Measurements from ENCODE around the gene NEO1.
A peak's percentile ranks its signal among the peaks of the same experiment; 100 is the strongest.

The NEO1 gene

DNA sequence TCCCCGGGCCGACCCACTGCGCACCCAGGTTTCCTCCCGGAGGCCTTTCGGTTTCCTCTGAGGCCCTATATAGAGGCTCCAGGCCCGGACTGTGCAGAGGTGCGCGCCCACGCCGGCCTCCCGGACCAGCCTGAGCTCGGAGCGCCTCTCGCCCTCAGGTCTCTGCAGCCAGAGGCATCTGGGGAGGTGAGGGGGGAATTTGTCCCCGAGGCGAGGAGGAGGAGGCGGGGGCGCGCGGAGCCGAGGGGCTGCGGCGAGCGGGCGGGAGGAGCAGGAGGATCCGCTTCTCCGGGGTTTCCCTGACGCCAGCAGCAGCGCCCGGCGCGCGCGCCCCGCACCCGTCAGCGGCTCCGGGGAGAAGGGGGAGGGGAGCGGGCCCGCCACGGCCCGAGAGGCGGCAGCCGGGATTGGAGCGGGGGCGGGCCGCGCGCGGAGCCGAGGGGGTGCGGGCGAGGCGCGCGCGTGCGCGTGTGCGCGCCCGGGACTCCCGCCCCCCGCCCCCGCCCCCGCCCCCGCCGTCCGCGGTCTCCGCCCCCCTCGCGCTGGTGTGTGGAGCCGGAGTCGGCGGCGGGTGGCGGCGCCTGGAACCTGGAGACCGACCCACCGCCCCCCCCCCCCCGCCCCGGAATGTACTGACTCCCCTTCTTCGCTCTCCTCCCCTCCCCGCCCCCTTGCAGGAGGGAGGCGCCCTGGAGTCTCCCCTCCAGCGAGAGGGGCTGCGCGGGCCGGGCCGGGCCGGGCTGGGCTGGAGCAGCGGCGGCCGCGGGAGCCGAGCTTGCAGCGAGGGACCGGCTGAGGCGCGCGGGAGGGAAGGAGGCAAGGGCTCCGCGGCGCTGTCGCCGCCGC is at the start of gene NEO1:
Gene NEO1 (plus strand): TSS at position 657 of the 846 bp plus-strand sequence. CDS start 213 bp downstream, outside the sequence.
- Histone ChIP-seq H3K9ac (ENCODE audit: low read length) (peak within 1 kb of the TSS; percentile 85), H3K36me3 (ENCODE audit: control insufficient read depth, insufficient read depth, low read length) (no peaks in the 10 kb centered on the region), H3K4me3 (ENCODE audit: low read length) (peak within 1 kb of the TSS; percentile 73), H3K27me3 (ENCODE audit: control insufficient read depth, insufficient read depth, low read length) (no peaks in the 10 kb centered on the region), H3K4me1 (ENCODE audit: control insufficient read depth, insufficient read depth, low read length) (peaks cover 12% of the 10 kb centered on the region), H3K9me3 (ENCODE audit: control insufficient read depth, low read length) (no peaks in the 10 kb centered on the region)

DNA sequence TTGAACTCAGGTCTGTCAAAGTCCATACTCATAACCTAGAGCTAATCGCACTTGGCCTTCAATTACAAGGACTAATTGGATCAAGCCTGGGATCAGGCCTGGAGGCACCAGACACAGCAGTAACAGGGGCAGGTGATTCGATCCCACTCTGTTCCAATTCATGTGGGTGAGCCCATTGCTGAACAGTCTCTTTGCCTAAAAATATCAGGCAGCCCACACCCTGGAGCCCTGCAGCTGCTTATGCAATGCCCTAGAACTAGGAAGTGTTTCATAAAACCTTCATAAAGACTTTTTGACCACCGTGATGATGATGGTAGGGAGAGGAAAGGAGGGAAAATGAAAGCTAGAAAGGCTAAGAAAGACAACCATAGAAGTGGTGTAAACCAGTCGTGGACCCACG is 47.8 kb upstream of the NEO1 start:
- H3K36me3 ChIP-seq (ENCODE audit: control insufficient read depth, insufficient read depth, low read length): no peaks in the 10 kb centered on the region
- no peak overlapping the region for H3K9ac ChIP-seq (ENCODE audit: low read length)
- H3K27me3 ChIP-seq (ENCODE audit: control insufficient read depth, insufficient read depth, low read length): no peaks in the 10 kb centered on the region
- peaks cover 7% of the 10 kb centered on the region for H3K4me1 ChIP-seq (ENCODE audit: control insufficient read depth, insufficient read depth, low read length)
- H3K4me3 ChIP-seq (ENCODE audit: low read length): no peak overlapping the region
- no peaks in the 10 kb centered on the region for H3K9me3 ChIP-seq (ENCODE audit: control insufficient read depth, low read length)

DNA sequence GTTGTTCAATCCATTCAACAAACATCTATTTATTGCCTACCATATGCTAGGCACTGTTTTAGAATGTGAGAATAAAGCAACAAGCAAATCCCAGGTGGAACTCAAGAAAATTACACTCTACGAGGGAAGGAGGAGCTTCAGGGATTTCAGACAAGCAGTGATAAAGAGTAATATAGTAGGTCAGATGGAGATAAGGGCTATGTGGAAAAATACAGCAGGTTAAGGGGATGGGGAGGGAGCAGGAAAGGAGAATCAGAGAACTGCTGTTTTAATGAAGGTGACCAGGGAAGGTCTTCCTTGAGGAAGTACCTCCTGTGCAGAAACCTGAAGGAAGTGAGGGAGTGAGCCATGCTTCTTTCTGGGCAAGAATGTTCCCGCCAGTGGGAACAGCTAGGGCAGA is 47.2 kb upstream of the NEO1 start:
- H3K36me3 ChIP-seq (ENCODE audit: control insufficient read depth, insufficient read depth, low read length): no peaks in the 10 kb centered on the region
- H3K27me3 ChIP-seq (ENCODE audit: control insufficient read depth, insufficient read depth, low read length): no peaks in the 10 kb centered on the region
- no peaks in the 10 kb centered on the region for H3K9me3 ChIP-seq (ENCODE audit: control insufficient read depth, low read length)
- peaks cover 1% of the 10 kb centered on the region for H3K4me1 ChIP-seq (ENCODE audit: control insufficient read depth, insufficient read depth, low read length)
- no peak overlapping the region for H3K4me3 ChIP-seq (ENCODE audit: low read length)
- H3K9ac ChIP-seq (ENCODE audit: low read length): no peak overlapping the region

GRCh38 chr15:73005446-73005845 is 46.8 kb upstream of the NEO1 start:
- Histone ChIP-seq H3K4me1 (ENCODE audit: control insufficient read depth, insufficient read depth, low read length) (no peaks in the 10 kb centered on the region), H3K27me3 (ENCODE audit: control insufficient read depth, insufficient read depth, low read length) (no peaks in the 10 kb centered on the region), H3K36me3 (ENCODE audit: control insufficient read depth, insufficient read depth, low read length) (no peaks in the 10 kb centered on the region), H3K9me3 (ENCODE audit: control insufficient read depth, low read length) (no peaks in the 10 kb centered on the region), H3K9ac (ENCODE audit: low read length) (no peak overlapping the region), H3K4me3 (ENCODE audit: low read length) (no peak overlapping the region)

DNA sequence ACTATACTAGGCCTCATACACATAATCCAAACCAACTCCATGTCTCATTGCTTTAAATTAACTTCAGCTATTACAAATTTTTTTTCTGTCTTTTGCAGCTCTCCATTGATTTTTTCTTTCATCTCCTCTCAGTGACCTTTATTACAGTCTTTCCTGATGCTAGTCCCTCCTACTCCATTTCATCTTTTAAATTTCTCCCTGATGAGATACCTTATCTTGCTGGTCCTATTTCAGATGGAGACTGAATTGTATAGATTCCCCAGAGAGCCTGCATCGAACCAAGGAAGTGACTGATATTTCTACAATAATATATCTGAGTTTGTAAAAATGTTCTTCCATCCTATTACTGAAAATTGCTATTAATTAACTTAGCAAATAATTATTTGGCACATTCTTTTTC is 45.7 kb upstream of the NEO1 start:
- Histone ChIP-seq H3K9me3 (ENCODE audit: control insufficient read depth, low read length) (no peaks in the 10 kb centered on the region), H3K9ac (ENCODE audit: low read length) (no peak overlapping the region), H3K4me1 (ENCODE audit: control insufficient read depth, insufficient read depth, low read length) (no peaks in the 10 kb centered on the region), H3K27me3 (ENCODE audit: control insufficient read depth, insufficient read depth, low read length) (no peaks in the 10 kb centered on the region), H3K36me3 (ENCODE audit: control insufficient read depth, insufficient read depth, low read length) (no peaks in the 10 kb centered on the region), H3K4me3 (ENCODE audit: low read length) (no peak overlapping the region)

GRCh38 chr15:73009066-73010056 is 42.9 kb upstream of the NEO1 start:
- Histone ChIP-seq H3K9ac (ENCODE audit: low read length) (no peak overlapping the region), H3K27me3 (ENCODE audit: control insufficient read depth, insufficient read depth, low read length) (no peaks in the 10 kb centered on the region)

GRCh38 chr15:73010154-73011152 is 41.8 kb upstream of the NEO1 start:
- Histone ChIP-seq H3K9me3 (ENCODE audit: control insufficient read depth, low read length) (no peaks in the 10 kb centered on the region), H3K27me3 (ENCODE audit: control insufficient read depth, insufficient read depth, low read length) (no peaks in the 10 kb centered on the region), H3K9ac (ENCODE audit: low read length) (no peak overlapping the region), H3K4me3 (ENCODE audit: low read length) (no peak overlapping the region), H3K4me1 (ENCODE audit: control insufficient read depth, insufficient read depth, low read length) (peaks cover 4% of the 10 kb centered on the region), H3K36me3 (ENCODE audit: control insufficient read depth, insufficient read depth, low read length) (no peaks in the 10 kb centered on the region)

More at GRCh38 chr15:73009066-73010056, 42.9 kb upstream of the NEO1 start:
- no peak overlapping the region for H3K4me3 ChIP-seq (ENCODE audit: low read length)
- H3K9me3 ChIP-seq (ENCODE audit: control insufficient read depth, low read length): no peaks in the 10 kb centered on the region
- no peaks in the 10 kb centered on the region for H3K4me1 ChIP-seq (ENCODE audit: control insufficient read depth, insufficient read depth, low read length)
- no peaks in the 10 kb centered on the region for H3K36me3 ChIP-seq (ENCODE audit: control insufficient read depth, insufficient read depth, low read length)

GRCh38 chr15:73014904-73015303 is 37.4 kb upstream of the NEO1 start:
- Histone ChIP-seq H3K27me3 (ENCODE audit: control insufficient read depth, insufficient read depth, low read length) (no peaks in the 10 kb centered on the region), H3K4me1 (ENCODE audit: control insufficient read depth, insufficient read depth, low read length) (peaks cover 12% of the 10 kb centered on the region), H3K4me3 (ENCODE audit: low read length) (no peak overlapping the region), H3K9me3 (ENCODE audit: control insufficient read depth, low read length) (no peaks in the 10 kb centered on the region), H3K36me3 (ENCODE audit: control insufficient read depth, insufficient read depth, low read length) (no peaks in the 10 kb centered on the region), H3K9ac (ENCODE audit: low read length) (no peak overlapping the region)

- Histone ChIP-seq H3K4me3 (ENCODE audit: low read length) (no peak overlapping the region), H3K4me1 (ENCODE audit: control insufficient read depth, insufficient read depth, low read length) (peaks cover 12% of the 10 kb centered on the region), H3K9ac (ENCODE audit: low read length) (no peak overlapping the region), H3K36me3 (ENCODE audit: control insufficient read depth, insufficient read depth, low read length) (no peaks in the 10 kb centered on the region), H3K27me3 (ENCODE audit: control insufficient read depth, insufficient read depth, low read length) (no peaks in the 10 kb centered on the region), H3K9me3 (ENCODE audit: control insufficient read depth, low read length) (no peaks in the 10 kb centered on the region)
Measured at GRCh38 chr15:73015493-73015892, 36.8 kb upstream of the NEO1 start.

- H3K4me1 ChIP-seq (ENCODE audit: control insufficient read depth, insufficient read depth, low read length): peaks cover 12% of the 10 kb centered on the region
- H3K36me3 ChIP-seq (ENCODE audit: control insufficient read depth, insufficient read depth, low read length): no peaks in the 10 kb centered on the region
- no peaks in the 10 kb centered on the region for H3K9me3 ChIP-seq (ENCODE audit: control insufficient read depth, low read length)
- no peaks in the 10 kb centered on the region for H3K27me3 ChIP-seq (ENCODE audit: control insufficient read depth, insufficient read depth, low read length)
- no peak overlapping the region for H3K9ac ChIP-seq (ENCODE audit: low read length)
- H3K4me3 ChIP-seq (ENCODE audit: low read length): no peak overlapping the region
Measured at GRCh38 chr15:73017987-73018386, 34.3 kb upstream of the NEO1 start.

GRCh38 chr15:73019154-73019553 is 33.1 kb upstream of the NEO1 start:
- no peak overlapping the region for H3K4me3 ChIP-seq (ENCODE audit: low read length)
- H3K9ac ChIP-seq (ENCODE audit: low read length): no peak overlapping the region
- no peaks in the 10 kb centered on the region for H3K9me3 ChIP-seq (ENCODE audit: control insufficient read depth, low read length)
- H3K36me3 ChIP-seq (ENCODE audit: control insufficient read depth, insufficient read depth, low read length): no peaks in the 10 kb centered on the region
- H3K27me3 ChIP-seq (ENCODE audit: control insufficient read depth, insufficient read depth, low read length): no peaks in the 10 kb centered on the region
- peaks cover 12% of the 10 kb centered on the region for H3K4me1 ChIP-seq (ENCODE audit: control insufficient read depth, insufficient read depth, low read length)
